Vagina (tissue), 2 donors: ENCODE data around the gene AFAP1.

Experiments
- POLR2AphosphoS5 ChIP-seq, 2 donors: sonication (generic); formaldehyde crosslinking; IDR thresholded peaks; one replicate each; pipeline ENCODE4 v1.9.0; 2017; ENCODE audit warnings: antibody characterized with exemption in 2 of 2, mild to moderate bottlenecking in 2 of 2, low read depth in 1 of 2; ENCODE audit not compliant: insufficient read depth in 1 of 2
- TF ChIP-seq, protein P1 (sequence below), 3 experiments: fragments of 450-650 bp in 2 of 3; fragments of 200-600 bp in 1 of 3; sonication (generic) in 1 of 3; IDR thresholded peaks; one replicate each; pipeline ENCODE4 v1.5.1; 2017 to 2019; ENCODE audit warnings: antibody characterized with exemption in 3 of 3, mild to moderate bottlenecking in 2 of 3, moderate library complexity in 2 of 3

DNA sequence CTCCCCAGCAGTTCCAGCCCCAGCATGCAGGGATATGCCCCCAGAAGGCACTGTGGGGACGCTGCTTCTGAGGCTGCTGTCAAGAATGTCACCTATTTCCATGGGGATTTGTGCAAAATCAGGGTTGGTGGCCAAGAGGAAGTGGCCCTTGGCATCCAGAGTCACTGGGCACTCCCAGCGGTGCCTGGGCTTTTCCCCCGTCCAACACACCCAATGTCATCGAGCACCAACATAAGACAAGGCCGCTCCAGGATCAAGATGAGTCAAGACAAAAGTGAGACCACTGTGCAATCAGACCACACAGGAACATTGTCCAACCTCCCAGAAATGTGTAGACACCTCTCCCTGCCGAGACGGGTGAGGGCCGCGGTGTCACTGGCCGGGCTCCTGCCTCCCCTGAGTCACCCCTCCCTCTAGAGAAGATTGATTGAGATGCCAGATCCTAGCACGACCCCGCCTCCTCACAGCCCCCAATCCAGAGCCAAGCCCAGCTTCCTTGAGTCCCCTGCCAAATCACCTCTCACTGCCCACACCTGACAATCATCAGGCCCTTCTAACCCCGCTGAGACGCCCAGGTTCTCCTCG, 194.3 kb downstream of the AFAP1 start:
- TF ChIP-seq, protein P1, sequence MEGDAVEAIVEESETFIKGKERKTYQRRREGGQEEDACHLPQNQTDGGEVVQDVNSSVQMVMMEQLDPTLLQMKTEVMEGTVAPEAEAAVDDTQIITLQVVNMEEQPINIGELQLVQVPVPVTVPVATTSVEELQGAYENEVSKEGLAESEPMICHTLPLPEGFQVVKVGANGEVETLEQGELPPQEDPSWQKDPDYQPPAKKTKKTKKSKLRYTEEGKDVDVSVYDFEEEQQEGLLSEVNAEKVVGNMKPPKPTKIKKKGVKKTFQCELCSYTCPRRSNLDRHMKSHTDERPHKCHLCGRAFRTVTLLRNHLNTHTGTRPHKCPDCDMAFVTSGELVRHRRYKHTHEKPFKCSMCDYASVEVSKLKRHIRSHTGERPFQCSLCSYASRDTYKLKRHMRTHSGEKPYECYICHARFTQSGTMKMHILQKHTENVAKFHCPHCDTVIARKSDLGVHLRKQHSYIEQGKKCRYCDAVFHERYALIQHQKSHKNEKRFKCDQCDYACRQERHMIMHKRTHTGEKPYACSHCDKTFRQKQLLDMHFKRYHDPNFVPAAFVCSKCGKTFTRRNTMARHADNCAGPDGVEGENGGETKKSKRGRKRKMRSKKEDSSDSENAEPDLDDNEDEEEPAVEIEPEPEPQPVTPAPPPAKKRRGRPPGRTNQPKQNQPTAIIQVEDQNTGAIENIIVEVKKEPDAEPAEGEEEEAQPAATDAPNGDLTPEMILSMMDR (IDR thresholded peaks at IDR 0.05): no peak
- TF ChIP-seq POLR2AphosphoS5 (IDR thresholded peaks at IDR 0.05; ENCODE audit: insufficient read depth in 1 of 2, low read depth in 1 of 2): no peak
